Endothelial cell of umbilical vein (primary cell): Measurements from ENCODE around the gene OPN1SW. TPM values are rescaled to one million over a fixed set of nuclear protein-coding genes. Genes with fewer than 3 reads are reported as not detected.

Experiments
- BruUV-seq: library from RNA; stranded (reverse); fragments of 400-500 nt; replicated peaks from 2 replicates; lab custom pipeline; 2021; lab: Mats Ljungman, UMichigan
- CTCF ChIA-PET: fragments of 300-600, 350-600 bp; sonication (Branson Sonifier 250); formaldehyde crosslinking; loops from one replicate; lab custom pipeline; 2021; ENCODE audit warnings: antibody characterized with exemption, inconsistent platforms; lab: Charles Lee
- POLR2A ChIA-PET: fragments of 300-600, 350-600 bp; sonication (Branson Sonifier 250); formaldehyde crosslinking; loops from one replicate; lab custom pipeline; 2021; ENCODE audit warnings: antibody characterized with exemption, inconsistent platforms; lab: Charles Lee
- DNase-seq: peaks from one replicate; pipeline ENCODE4 v3.0.0-alpha.2; 2011; ENCODE audit warnings: low read depth, low spot score
- FAIRE-seq: peaks from 2 replicates; lab custom pipeline; 2011; peaks lifted over from hg19 to GRCh38; lab: Jason Lieb, UNC
- H2AFZ ChIP-seq: 2 replicates; pipeline ENCODE4 v1.6.0; 2012; ENCODE audit warnings: low read depth, low read length, control low read depth, inconsistent platforms
- H3K27ac ChIP-seq: 2 replicates; pipeline ENCODE4 v1.5.1; 2011; ENCODE audit warnings: low read depth, mild to moderate bottlenecking, control low read depth, low read length, moderate library complexity; ENCODE audit not compliant: insufficient read depth
- H3K27me3 ChIP-seq, 2 experiments: 2 replicates each; pipeline versions ENCODE4 v1.6.0 to v1.6.1; 2011; ENCODE audit warnings: low read length in 2 of 2, mixed read lengths in 1 of 2; ENCODE audit not compliant: control insufficient read depth in 2 of 2, insufficient read depth in 2 of 2
- H3K36me3 ChIP-seq, 2 experiments: 2 replicates in 1 of 2; 3 replicates in 1 of 2; pipeline ENCODE4 v1.5.1; 2011; ENCODE audit warnings: low read length in 2 of 2, mild to moderate bottlenecking in 1 of 2, moderate library complexity in 1 of 2; ENCODE audit not compliant: control insufficient read depth in 2 of 2, insufficient read depth in 2 of 2; ENCODE audit errors: extremely low read depth in 1 of 2
- H3K4me1 ChIP-seq: 3 replicates; pipeline ENCODE4 v1.5.1; 2011; ENCODE audit warnings: mild to moderate bottlenecking, low read length; ENCODE audit not compliant: control insufficient read depth, insufficient read depth; ENCODE audit errors: extremely low read depth
- H3K4me2 ChIP-seq: 2 replicates; pipeline ENCODE4 v1.6.1; 2011; ENCODE audit warnings: low read length, control low read depth, mixed read lengths; ENCODE audit not compliant: insufficient read depth
- H3K4me3 ChIP-seq, 3 experiments: fragments of 200-600 bp in 1 of 3; sonication (generic), shearing (Covaris generic) in 1 of 3; replicated peaks in 1 of 3; 2 replicates each; pipeline ENCODE4 v1.5.1; 2011 to 2016; ENCODE audit warnings: control low read depth in 3 of 3, low read length in 3 of 3, mild to moderate bottlenecking in 2 of 3, inconsistent platforms in 1 of 3, low read depth in 1 of 3, moderate library complexity in 1 of 3; ENCODE audit not compliant: insufficient read depth in 1 of 3
- H3K79me2 ChIP-seq: 2 replicates; pipeline ENCODE4 v1.6.0; 2012; ENCODE audit warnings: low read length, inconsistent platforms; ENCODE audit not compliant: control insufficient read depth, insufficient read depth
- H3K9ac ChIP-seq: replicated peaks from 2 replicates; pipeline ENCODE3; 2011; ENCODE audit warnings: low read length, control low read depth; ENCODE audit not compliant: insufficient read depth; ENCODE audit errors: extremely low read depth
- H3K9me1 ChIP-seq: replicated peaks from 3 replicates; pipeline ENCODE4 v1.6.0; 2011; ENCODE audit warnings: mild to moderate bottlenecking, low read length; ENCODE audit not compliant: control insufficient read depth, insufficient read depth; ENCODE audit errors: extremely low read depth
- H3K9me3 ChIP-seq: replicated peaks from 2 replicates; pipeline ENCODE4 v1.5.1; 2012; ENCODE audit warnings: low read length, inconsistent platforms; ENCODE audit not compliant: control insufficient read depth, insufficient read depth
- H4K20me1 ChIP-seq: replicated peaks from 2 replicates; pipeline ENCODE3; 2011; ENCODE audit warnings: mild to moderate bottlenecking, low read length; ENCODE audit not compliant: control insufficient read depth, insufficient read depth; ENCODE audit errors: extremely low read depth
- CTCF ChIP-seq, 2 donors: IDR thresholded peaks; 1 replicate in 1 of 2; 2 replicates in 1 of 2; pipeline ENCODE4 v1.5.1; 2011; ENCODE audit warnings: low read length in 2 of 2, mild to moderate bottlenecking in 2 of 2, moderate library complexity in 2 of 2, control low read depth in 1 of 2, inconsistent platforms in 1 of 2, low read depth in 1 of 2; ENCODE audit not compliant: insufficient read depth in 1 of 2; ENCODE audit errors: extremely low read depth in 1 of 2
- EZH2 ChIP-seq: IDR thresholded peaks from 2 replicates; pipeline ENCODE4 v1.6.1; 2012; ENCODE audit warnings: borderline replicate concordance, low read depth, mild to moderate bottlenecking, moderate library complexity, low read length, inconsistent platforms; ENCODE audit not compliant: severe bottlenecking
- FOS ChIP-seq: IDR thresholded peaks from 2 replicates; pipeline ENCODE4 v1.6.1; 2011; ENCODE audit warnings: mild to moderate bottlenecking, low read length, moderate library complexity, borderline replicate concordance; ENCODE audit not compliant: insufficient read depth
- GATA2 ChIP-seq: IDR thresholded peaks from 2 replicates; pipeline ENCODE4 v1.7.0; 2011; ENCODE audit warnings: low read depth, mild to moderate bottlenecking, moderate library complexity, mixed read lengths, low read length; ENCODE audit not compliant: insufficient read length, insufficient read depth
- JUN ChIP-seq: IDR thresholded peaks from 2 replicates; pipeline ENCODE4 v1.6.1; 2011; ENCODE audit warnings: borderline replicate concordance, low read depth; ENCODE audit not compliant: insufficient read length, insufficient read depth
- MAX ChIP-seq: IDR thresholded peaks from 2 replicates; pipeline ENCODE4 v1.6.1; 2011; ENCODE audit not compliant: insufficient read depth, insufficient read length
- MYC ChIP-seq: IDR thresholded peaks from one replicate; pipeline ENCODE4 v1.6.1; 2011; ENCODE audit warnings: mild to moderate bottlenecking, low read depth, low read length
- POLR2A ChIP-seq: IDR thresholded peaks from 2 replicates; pipeline ENCODE4 v1.6.1; 2012; ENCODE audit warnings: low read depth, mild to moderate bottlenecking, control low read depth, low read length
- POLR2AphosphoS5 ChIP-seq: IDR thresholded peaks from 2 replicates; pipeline ENCODE4 v1.6.1; 2012; ENCODE audit warnings: low read depth, mild to moderate bottlenecking, control low read depth, low read length, moderate library complexity; ENCODE audit not compliant: insufficient read depth
- dilution Hi-C: fragments of 300-500 bp; cut with MboI; formaldehyde crosslinking; loops from one replicate; pipeline ENCODE4 v1.15.0; 2019; ENCODE audit warnings: low sequenced_read_pairs; ENCODE audit not compliant: extremely low pct_ligation_motif_present
- intact Hi-C: fragments of 100-400 bp; cut with micrococcal nuclease; formaldehyde crosslinking; loops from one replicate; pipeline ENCODE4 v1.10.0; 2022
- polyA plus RNA-seq, 4 experiments: library from polyadenylated mRNA; depleted of rRNA in 3 of 4; stranded (reverse) in 3 of 4; unstranded in 1 of 4; fragments of >200 nt; gene quantifications; 2 replicates each; pipeline versions ENCODE4 v1.2.1 to v1.2.3, GENCODE V29; 2011 to 2012; ENCODE audit warnings: missing spikeins in 1 of 4
- total RNA-seq: library from RNA; stranded (reverse); gene quantifications from 2 replicates; pipeline ENCODE4 v1.2.3, GENCODE V29; 2021

OPN1SW gene
- total and polyA plus RNA-seq, 2 donors (not counting 3 experiments of a cell fraction or from before 2014, with no cell fraction given) = not detected

GRCh38 chr7:128815289-128815942 lies 39.8 kb upstream of the OPN1SW start:
- Histone ChIP-seq H4K20me1 (no peaks in the 10 kb centered on the region), H3K9me3 (no peaks in the 10 kb centered on the region), H3K27me3 (peaks cover 30 to 39% of the 10 kb centered on the region in 2 experiments), H3K4me1 (no peaks in the 10 kb centered on the region), H3K9me1 (no peaks in the 10 kb centered on the region), H3K36me3 (no peaks in the 10 kb centered on the region), H3K27ac (no peak overlapping the region), H2AFZ (no peak overlapping the region), H3K4me2 (no peak overlapping the region), H3K79me2 (no peaks in the 10 kb centered on the region), H3K4me3 (no peak overlapping the region), H3K9ac (no peak overlapping the region)
- FAIRE-seq (no peak), DNase-seq (no peak)
- dilution Hi-C loops (no loop called here), intact Hi-C loops (no loop called here)
- CTCF ChIA-PET = no interaction called here
- no TSS peak for BruUV-seq
- TF ChIP-seq GATA2 = no peak
- no peak for TF ChIP-seq POLR2A
- no peak for TF ChIP-seq FOS
- no peak for TF ChIP-seq POLR2AphosphoS5
- POLR2A ChIA-PET = no interaction called here

- H3K9ac ChIP-seq = no peak overlapping the region
- H2AFZ ChIP-seq = no peak overlapping the region
- H3K4me1 ChIP-seq = no peaks in the 10 kb centered on the region
- no peak for FAIRE-seq
- no peak overlapping the region for H3K4me3 ChIP-seq
- H3K9me1 ChIP-seq = no peaks in the 10 kb centered on the region
- ChIA-PET CTCF (interaction anchor here (0.9 to 2.0 kb wide), 4 partner anchors 8 to 33 kb away, joined by 3 to 5 read pairs (median 4); no protein-coding TSS in a partner anchor), POLR2A (no interaction called here)
- intact Hi-C loops = no loop called here
- H4K20me1 ChIP-seq = no peaks in the 10 kb centered on the region
- H3K4me2 ChIP-seq = no peak overlapping the region
- H3K79me2 ChIP-seq = no peaks in the 10 kb centered on the region
- no peaks in the 10 kb centered on the region for H3K36me3 ChIP-seq
- TF ChIP-seq JUN = no peak
- TF ChIP-seq GATA2 = no peak
- TF ChIP-seq POLR2AphosphoS5 = no peak
- TF ChIP-seq MYC = no peak
- no peak for TF ChIP-seq FOS
- TF ChIP-seq MAX = no peak
- no peak for TF ChIP-seq POLR2A
- TF ChIP-seq EZH2 = no peak
- no peak for TF ChIP-seq CTCF (IDR thresholded peaks at IDR 0.05; ENCODE audit: extremely low read depth in 1 of 2, insufficient read depth in 1 of 2, low read depth in 1 of 2, low read length in 2 of 2)
- no peak for DNase-seq
- BruUV-seq = no TSS peak
- H3K27ac ChIP-seq = no peak overlapping the region
- dilution Hi-C loops = no loop called here
- peaks cover 25 to 33% of the 10 kb centered on the region in 2 experiments for H3K27me3 ChIP-seq
- H3K9me3 ChIP-seq = no peaks in the 10 kb centered on the region
Measured at GRCh38 chr7:128814499-128814898, 38.9 kb upstream of the OPN1SW start.
